Esophagus muscularis mucosa (tissue), 3 donors: ENCODE results near the gene B3GNT2.

Experiments used
- EP300 ChIP-seq: sonication (generic); formaldehyde crosslinking; IDR thresholded peaks from one replicate; pipeline ENCODE4 v1.6.1; 2017; ENCODE audit warnings: antibody characterized with exemption
- POLR2AphosphoS5 ChIP-seq, 2 donors: sonication (generic); formaldehyde crosslinking; IDR thresholded peaks; one replicate each; pipeline ENCODE4 v1.6.1; 2017; ENCODE audit warnings: antibody characterized with exemption in 2 of 2

DNA sequence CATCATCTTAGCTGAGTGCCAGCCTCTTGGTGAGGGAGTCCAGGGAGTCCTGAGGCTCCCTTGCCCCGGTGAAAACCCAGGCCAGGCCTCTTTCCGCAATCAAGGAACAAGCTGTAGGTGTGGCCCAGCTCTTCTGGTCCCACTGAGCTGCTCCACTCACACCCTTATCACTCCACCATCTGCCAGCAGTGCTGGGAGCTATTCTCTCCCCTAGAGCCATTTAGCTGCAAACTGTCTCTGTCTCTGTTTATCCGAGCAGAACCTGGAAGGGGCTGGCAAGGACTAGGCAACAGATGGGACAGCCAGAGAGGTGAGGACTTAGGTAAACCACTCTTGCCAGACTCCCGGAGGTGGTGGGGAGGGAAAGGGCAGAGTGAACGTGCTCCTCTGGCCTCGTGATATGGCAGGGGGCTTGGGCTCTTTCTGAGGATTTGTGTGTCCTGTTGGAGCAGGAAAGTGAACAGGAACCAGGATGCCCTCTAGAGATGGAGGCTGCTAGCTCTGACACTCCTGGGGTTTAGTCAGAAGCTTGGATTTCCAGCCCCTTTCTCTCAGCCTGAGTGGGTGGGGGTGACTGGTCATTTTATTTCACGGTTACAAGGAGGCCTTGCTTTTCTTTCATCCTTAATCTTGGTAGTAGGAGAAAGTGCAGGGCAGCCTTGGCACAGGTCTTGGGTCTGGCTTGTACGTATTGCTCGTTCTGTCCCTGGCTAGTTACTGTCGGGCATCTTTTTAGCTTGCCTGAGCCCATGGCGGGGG, 19.6 kb downstream of the B3GNT2 start:
- no peak for TF ChIP-seq POLR2AphosphoS5 (IDR thresholded peaks at IDR 0.05)
- TF ChIP-seq EP300: no peak
